GM10847 (cell line): ENCODE measurements around the gene UFSP1.

Experiments used
- POLR2A ChIP-seq: IDR thresholded peaks from 2 replicates; pipeline ENCODE4 v1.6.1; 2011; ENCODE audit not compliant: insufficient read length; ENCODE audit errors: extremely low read depth

UFSP1 gene

DNA sequence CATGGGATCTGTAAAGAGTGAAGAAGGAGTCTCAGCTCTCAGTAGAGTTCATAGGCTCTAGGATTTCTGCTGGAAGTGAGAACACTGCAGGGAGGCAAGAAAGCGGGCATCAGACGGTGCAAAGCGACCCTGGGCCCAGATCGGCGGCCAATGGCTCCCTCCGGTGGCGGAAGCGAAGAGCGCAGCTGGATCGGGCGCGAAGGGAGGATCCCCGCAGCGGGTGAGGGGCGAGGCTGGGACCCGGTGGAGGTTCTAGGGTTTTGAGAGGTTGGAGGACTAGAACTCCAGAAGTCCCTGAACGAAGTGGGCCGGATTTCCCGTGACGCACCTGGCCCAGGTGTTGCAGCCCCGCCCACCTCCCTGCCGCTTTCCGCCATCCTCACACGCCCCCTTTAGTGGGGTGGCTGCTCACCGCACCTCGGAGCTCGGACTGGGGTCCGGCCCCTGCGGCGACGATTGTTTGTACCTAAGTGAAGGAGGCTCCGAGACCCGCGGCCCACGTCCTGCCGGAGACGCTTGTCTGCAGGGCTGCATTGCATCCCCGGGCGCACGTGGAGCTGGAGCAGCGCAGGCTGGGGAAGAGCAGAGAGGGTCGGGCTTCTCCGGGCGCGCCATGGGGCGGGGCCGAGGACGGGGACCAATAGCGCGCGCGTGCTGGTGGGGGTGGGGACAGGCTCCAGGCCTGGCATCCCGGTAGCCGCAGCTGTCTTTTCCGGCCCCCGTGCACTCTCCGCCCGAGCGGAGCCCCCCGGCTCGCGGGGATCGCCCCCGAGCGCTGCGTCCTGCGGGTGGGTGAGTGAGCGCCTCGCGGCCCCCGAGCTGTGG is 37.3 kb downstream of the UFSP1 start, which contains the start of gene SLC12A9:
TSS of gene SLC12A9 (plus strand) at position 666 of the 825 bp plus-strand sequence. CDS start 1,485 bp downstream, outside the sequence.
- TF ChIP-seq POLR2A, result no peak

DNA sequence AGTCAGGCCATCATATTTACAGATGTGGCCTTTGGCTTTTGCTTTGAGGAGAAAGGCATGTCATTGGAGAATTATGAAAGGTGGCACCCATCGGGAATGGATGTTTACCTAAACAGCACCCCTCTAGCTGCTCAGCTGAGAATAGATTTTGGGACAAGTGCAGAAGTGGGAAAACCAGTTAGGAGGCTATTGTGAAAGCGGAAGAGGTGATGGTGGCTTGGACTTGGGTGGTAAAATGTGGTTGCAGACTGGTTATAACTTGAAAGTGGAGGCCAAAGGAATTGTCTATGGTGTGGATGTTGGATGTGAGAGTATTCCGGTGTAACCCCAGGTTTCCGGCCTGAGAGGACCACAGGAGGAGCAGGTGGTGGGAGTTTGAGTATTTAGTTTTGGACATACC is 42.2 kb downstream of the UFSP1 start:
- TF ChIP-seq POLR2A, result no peak

DNA sequence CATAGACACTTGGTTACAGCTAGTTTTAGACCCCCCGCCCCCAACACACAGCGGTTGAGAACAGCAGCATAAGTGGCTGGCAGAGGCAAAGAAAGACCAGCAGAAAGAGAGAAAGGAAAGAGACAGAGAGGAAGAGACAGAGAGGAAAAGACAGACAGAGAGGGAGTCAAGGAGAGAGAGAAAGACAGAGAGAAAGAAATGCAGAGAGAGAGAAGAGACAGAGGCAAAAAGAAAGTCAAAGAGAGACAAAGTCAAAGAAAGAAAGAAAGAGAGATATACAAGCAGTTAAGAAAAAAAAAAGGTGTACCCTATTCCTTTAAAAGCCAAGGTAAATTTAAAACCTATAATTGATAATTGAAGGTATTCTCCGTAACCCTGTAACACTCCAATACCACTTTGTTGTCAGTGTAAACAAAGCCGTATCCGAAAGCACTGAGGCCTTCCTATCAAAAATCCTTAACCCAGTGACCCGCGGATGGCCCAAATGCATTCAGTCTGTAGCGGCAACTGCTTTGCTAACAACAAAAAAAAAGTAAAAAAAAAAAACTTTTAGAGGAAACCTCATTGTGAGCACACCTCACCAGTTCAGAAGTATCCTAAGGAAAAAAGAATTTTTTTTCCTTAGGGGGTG is 48.9 kb downstream of the UFSP1 start:
- no peak for TF ChIP-seq POLR2A

DNA sequence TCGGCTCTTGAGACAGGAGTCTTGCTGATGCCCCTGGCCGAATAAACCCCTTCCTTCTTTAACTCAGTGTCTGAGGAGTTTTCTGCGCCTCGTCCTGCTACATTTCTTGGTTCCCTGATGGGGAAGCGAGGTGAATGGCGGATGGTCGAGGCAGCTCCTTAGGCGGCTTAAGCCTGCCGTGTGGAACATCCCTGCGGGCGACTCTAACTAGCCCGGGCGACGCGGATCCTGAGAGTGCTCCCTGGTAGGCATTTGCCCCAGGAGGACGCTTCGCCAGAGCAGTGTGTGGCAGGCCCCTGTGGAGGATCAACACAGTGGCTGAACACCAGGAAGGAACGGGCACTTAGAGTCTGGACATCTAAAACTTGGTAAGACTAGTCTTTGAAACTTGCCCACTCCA is 50.2 kb downstream of the UFSP1 start:
- TF ChIP-seq POLR2A, result no peak
